ES-I3 (cell line): ENCODE measurements around the gene MRPL2.
"Not testable (repeated sequence)": the region's sequence is repeated elsewhere in the genome, so short reads cannot be mapped to it uniquely, and the experiment has no call there.

Experiments used
- H3K36me3 ChIP-seq: 2 replicates; pipeline ENCODE4 v1.6.1; 2013; ENCODE audit warnings: mild to moderate bottlenecking, low read length, control low read depth, moderate library complexity; ENCODE audit not compliant: insufficient read depth
- H3K4me1 ChIP-seq: 2 replicates; pipeline ENCODE4 v1.6.1; 2013; ENCODE audit warnings: mild to moderate bottlenecking, control low read depth, low read length; ENCODE audit not compliant: insufficient read depth
- H3K9ac ChIP-seq: 2 replicates; pipeline ENCODE4 v1.6.1; 2013; ENCODE audit warnings: low read depth, mild to moderate bottlenecking, low read length, moderate library complexity
- H3K9me3 ChIP-seq: 2 replicates; pipeline ENCODE4 v1.6.1; 2013; ENCODE audit warnings: mild to moderate bottlenecking, low read length, moderate library complexity; ENCODE audit not compliant: control insufficient read depth, insufficient read depth

MRPL2 gene

GRCh38 chr6:43050981-43051380, 8.3 kb downstream of the MRPL2 start:
- peaks cover 6% of the 10 kb centered on the region for H3K36me3 ChIP-seq
- H3K9ac ChIP-seq = no peak overlapping the region
- peaks cover 5% of the 10 kb centered on the region; the same call in 1 of the 2 replicates for H3K4me1 ChIP-seq

GRCh38 chr6:43047998-43048397, 11.2 kb downstream of the MRPL2 start:
- H3K36me3 ChIP-seq = peaks cover 6% of the 10 kb centered on the region
- H3K9ac ChIP-seq = no peak overlapping the region
- H3K9me3 ChIP-seq = no peaks in the 10 kb centered on the region
- H3K4me1 ChIP-seq = peaks cover 5% of the 10 kb centered on the region; the same call in 1 of the 2 replicates

More at GRCh38 chr6:43050981-43051380, 8.3 kb downstream of the MRPL2 start:
- no peaks in the 10 kb centered on the region for H3K9me3 ChIP-seq

GRCh38 chr6:43045371-43045930, 13.8 kb downstream of the MRPL2 start:
- no peaks in the 10 kb centered on the region for H3K9me3 ChIP-seq
- no peaks in the 10 kb centered on the region for H3K4me1 ChIP-seq
- H3K9ac ChIP-seq = no peak overlapping the region
- H3K36me3 ChIP-seq = peaks cover 6% of the 10 kb centered on the region

- H3K4me1 ChIP-seq = no peaks in the 10 kb centered on the region
- H3K36me3 ChIP-seq = peaks cover under 1% of the 10 kb centered on the region
- no peak overlapping the region for H3K9ac ChIP-seq
- H3K9me3 ChIP-seq = no peaks in the 10 kb centered on the region
These were observed 15.9 kb downstream of the MRPL2 start for GRCh38 chr6:43043310-43043709.

GRCh38 chr6:43041475-43041874, 17.8 kb downstream of the MRPL2 start:
- not testable (repeated sequence) for H3K36me3 ChIP-seq

GRCh38 chr6:43040542-43041257, 18.5 kb downstream of the MRPL2 start:
- Histone ChIP-seq H3K9ac (no peak overlapping the region), H3K9me3 (no peaks in the 10 kb centered on the region), H3K4me1 (no peaks in the 10 kb centered on the region), H3K36me3 (peaks cover 4% of the 10 kb centered on the region; the same call in 1 of the 2 replicates)

More at GRCh38 chr6:43041475-43041874, 17.8 kb downstream of the MRPL2 start:
- H3K9ac ChIP-seq, H3K4me1 ChIP-seq, H3K9me3 ChIP-seq: not testable (repeated sequence)

GRCh38 chr6:43038727-43039126, 20.5 kb downstream of the MRPL2 start:
- Histone ChIP-seq H3K36me3 (peaks cover 4% of the 10 kb centered on the region; the same call in 1 of the 2 replicates), H3K9me3 (no peaks in the 10 kb centered on the region), H3K4me1 (no peaks in the 10 kb centered on the region), H3K9ac (no peak overlapping the region)

- peaks cover 8% of the 10 kb centered on the region for H3K36me3 ChIP-seq
- H3K9me3 ChIP-seq = no peaks in the 10 kb centered on the region
- H3K9ac ChIP-seq = no peak overlapping the region
- no peaks in the 10 kb centered on the region for H3K4me1 ChIP-seq
These were observed 21.5 kb downstream of the MRPL2 start for GRCh38 chr6:43037706-43038105.

- peaks cover 10% of the 10 kb centered on the region for H3K36me3 ChIP-seq
- no peaks in the 10 kb centered on the region for H3K4me1 ChIP-seq
- no peaks in the 10 kb centered on the region for H3K9me3 ChIP-seq
These were observed 22.0 kb downstream of the MRPL2 start for GRCh38 chr6:43037197-43037596.

GRCh38 chr6:43036712-43037111, 22.5 kb downstream of the MRPL2 start:
- Histone ChIP-seq H3K36me3 (peaks cover 13% of the 10 kb centered on the region), H3K9me3 (no peaks in the 10 kb centered on the region), H3K4me1 (no peaks in the 10 kb centered on the region), H3K9ac (no peak overlapping the region)

More at GRCh38 chr6:43037197-43037596, 22.0 kb downstream of the MRPL2 start:
- H3K9ac ChIP-seq = no peak overlapping the region

- Histone ChIP-seq H3K4me1 (no peaks in the 10 kb centered on the region), H3K36me3 (peaks cover 13% of the 10 kb centered on the region), H3K9me3 (no peaks in the 10 kb centered on the region), H3K9ac (no peak overlapping the region)
These were observed 23.6 kb downstream of the MRPL2 start for GRCh38 chr6:43035495-43036194.

GRCh38 chr6:43034190-43034525, 25.1 kb downstream of the MRPL2 start:
- H3K9me3 ChIP-seq = no peaks in the 10 kb centered on the region
- no peaks in the 10 kb centered on the region for H3K4me1 ChIP-seq
- no peak overlapping the region for H3K9ac ChIP-seq
- H3K36me3 ChIP-seq = peaks cover 19% of the 10 kb centered on the region

GRCh38 chr6:43033496-43034189, 25.6 kb downstream of the MRPL2 start:
- peaks cover 24% of the 10 kb centered on the region for H3K36me3 ChIP-seq
- no peaks in the 10 kb centered on the region for H3K4me1 ChIP-seq
- H3K9ac ChIP-seq = no peak overlapping the region
- H3K9me3 ChIP-seq = no peaks in the 10 kb centered on the region

GRCh38 chr6:43032326-43032725, 26.9 kb downstream of the MRPL2 start:
- H3K36me3 ChIP-seq = peaks cover 28% of the 10 kb centered on the region
- H3K4me1 ChIP-seq = no peaks in the 10 kb centered on the region
- H3K9ac ChIP-seq = no peak overlapping the region
- H3K9me3 ChIP-seq = no peaks in the 10 kb centered on the region
